NB4 (cell line): ENCODE data around the gene ANKRD13D.

ENCODE experiments used
- DNase-seq: peaks from one replicate; pipeline ENCODE4 v3.0.0; 2010; ENCODE audit warnings: low read depth
- H3K4me3 ChIP-seq: one replicate; pipeline ENCODE4 v1.5.1; 2011; ENCODE audit warnings: mild to moderate bottlenecking, low read depth, low read length, moderate library complexity
- MYC ChIP-seq: IDR thresholded peaks from 2 replicates; pipeline ENCODE4 v1.6.1; 2011; ENCODE audit warnings: low read depth, low read length
- POLR2A ChIP-seq: IDR thresholded peaks from 2 replicates; pipeline ENCODE4 v1.6.1; 2011; ENCODE audit warnings: mild to moderate bottlenecking; ENCODE audit not compliant: insufficient read length; ENCODE audit errors: extremely low read depth
- TF ChIP-seq, protein P1 (sequence below): IDR thresholded peaks from 2 replicates; pipeline ENCODE4 v1.6.1; 2011; ENCODE audit warnings: low read depth, low read length
- TF ChIP-seq, protein P2 (sequence below): IDR thresholded peaks from one replicate; pipeline ENCODE4 v1.5.1; 2012; ENCODE audit warnings: low read depth, low read length

Gene ANKRD13D

DNA sequence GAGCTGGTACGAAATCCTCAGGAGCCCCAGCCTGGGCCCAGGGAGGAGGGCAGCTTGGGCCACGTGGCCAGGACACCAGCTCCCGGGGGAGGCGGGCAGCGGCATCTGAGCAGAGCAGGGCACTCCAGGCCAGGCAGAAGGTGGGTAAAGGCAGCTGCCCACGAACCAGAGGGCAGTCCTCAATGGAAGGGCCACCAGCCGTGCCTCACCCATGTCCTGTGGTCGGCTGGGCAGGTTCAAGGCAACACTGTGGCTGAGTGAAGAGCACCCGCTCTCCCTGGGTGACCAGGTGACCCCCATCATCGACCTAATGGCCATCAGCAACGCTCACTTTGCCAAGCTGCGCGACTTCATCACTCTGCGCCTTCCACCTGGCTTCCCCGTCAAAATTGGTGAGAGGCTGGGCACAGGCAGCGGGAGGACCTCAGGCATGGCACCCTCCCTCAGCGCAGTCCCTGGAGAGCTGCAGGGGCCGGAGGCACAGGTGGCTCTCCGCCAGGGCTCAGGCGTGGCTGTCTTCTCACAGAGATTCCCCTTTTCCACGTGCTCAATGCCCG is 11.7 kb downstream of the ANKRD13D start:
- H3K4me3 ChIP-seq: no peak overlapping the region
- peak; percentile 8 for DNase-seq
- TF ChIP-seq, protein P1, sequence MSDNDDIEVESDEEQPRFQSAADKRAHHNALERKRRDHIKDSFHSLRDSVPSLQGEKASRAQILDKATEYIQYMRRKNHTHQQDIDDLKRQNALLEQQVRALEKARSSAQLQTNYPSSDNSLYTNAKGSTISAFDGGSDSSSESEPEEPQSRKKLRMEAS: no peak
- TF ChIP-seq POLR2A (no peak), MYC (no peak)
- TF ChIP-seq, protein P2, sequence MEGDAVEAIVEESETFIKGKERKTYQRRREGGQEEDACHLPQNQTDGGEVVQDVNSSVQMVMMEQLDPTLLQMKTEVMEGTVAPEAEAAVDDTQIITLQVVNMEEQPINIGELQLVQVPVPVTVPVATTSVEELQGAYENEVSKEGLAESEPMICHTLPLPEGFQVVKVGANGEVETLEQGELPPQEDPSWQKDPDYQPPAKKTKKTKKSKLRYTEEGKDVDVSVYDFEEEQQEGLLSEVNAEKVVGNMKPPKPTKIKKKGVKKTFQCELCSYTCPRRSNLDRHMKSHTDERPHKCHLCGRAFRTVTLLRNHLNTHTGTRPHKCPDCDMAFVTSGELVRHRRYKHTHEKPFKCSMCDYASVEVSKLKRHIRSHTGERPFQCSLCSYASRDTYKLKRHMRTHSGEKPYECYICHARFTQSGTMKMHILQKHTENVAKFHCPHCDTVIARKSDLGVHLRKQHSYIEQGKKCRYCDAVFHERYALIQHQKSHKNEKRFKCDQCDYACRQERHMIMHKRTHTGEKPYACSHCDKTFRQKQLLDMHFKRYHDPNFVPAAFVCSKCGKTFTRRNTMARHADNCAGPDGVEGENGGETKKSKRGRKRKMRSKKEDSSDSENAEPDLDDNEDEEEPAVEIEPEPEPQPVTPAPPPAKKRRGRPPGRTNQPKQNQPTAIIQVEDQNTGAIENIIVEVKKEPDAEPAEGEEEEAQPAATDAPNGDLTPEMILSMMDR: no peak

DNA sequence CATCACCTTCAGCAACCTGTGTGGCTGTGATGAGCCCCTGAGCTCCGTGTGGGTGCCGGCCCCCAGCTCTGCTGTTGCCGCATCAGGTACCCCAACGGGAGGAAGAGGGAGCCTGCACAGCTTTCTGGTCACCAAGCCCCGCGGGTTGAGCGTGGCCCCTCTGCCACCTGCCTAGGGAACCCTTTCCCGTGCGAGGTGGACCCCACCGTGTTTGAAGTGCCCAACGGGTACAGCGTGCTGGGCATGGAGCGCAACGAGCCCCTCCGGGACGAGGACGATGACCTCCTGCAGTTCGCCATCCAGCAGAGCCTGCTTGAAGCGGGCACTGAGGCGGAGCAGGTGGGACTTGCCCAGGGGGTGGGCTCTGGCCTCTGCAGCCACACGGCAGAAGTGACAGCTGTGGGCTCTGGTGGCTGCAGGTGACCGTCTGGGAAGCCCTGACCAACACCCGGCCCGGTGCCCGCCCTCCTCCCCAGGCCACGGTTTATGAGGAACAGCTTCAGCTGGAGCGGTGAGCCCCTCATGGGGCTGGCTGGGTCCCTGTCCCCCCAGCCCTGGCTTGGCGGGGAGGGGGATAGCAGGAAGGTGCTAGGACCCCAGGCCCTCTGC is 12.3 kb downstream of the ANKRD13D start:
- TF ChIP-seq, protein P1: no peak
- TF ChIP-seq POLR2A: peak; percentile 14
- TF ChIP-seq, protein P2: no peak
- no peak for TF ChIP-seq MYC
- DNase-seq: peak; percentile 12

DNA sequence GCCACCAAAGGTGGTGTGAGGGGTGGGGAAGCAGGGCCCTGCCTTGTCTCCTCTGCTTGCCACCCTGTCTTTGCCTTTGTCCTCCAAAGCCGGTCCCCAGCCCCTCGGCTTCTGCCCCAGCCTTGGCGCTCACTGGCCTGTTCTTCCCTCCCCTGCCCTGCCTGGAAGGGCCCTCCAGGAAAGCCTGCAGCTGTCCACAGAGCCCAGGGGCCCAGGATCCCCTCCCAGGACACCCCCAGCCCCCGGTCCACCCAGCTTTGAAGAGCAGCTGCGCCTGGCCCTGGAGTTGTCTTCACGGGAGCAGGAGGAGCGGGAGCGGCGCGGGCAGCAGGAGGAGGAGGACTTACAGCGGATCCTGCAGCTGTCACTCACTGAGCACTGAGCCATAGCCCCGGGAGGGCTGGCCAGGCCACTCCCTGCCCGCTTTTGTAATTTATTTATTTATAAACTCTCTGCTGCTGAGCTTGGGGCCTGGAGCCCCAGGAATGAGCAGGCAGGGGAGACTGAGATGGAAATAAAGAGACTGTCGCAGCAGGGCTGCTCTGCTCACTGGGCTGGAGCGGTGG is 12.9 kb downstream of the ANKRD13D start:
- DNase-seq: peak; percentile 43
- no peak overlapping the region for H3K4me3 ChIP-seq
- TF ChIP-seq, protein P1: 0 out of 2 replicates have a peak, but pooled peaks have one; percentile 18
- TF ChIP-seq, protein P2: no peak
- peak; percentile 7 for TF ChIP-seq POLR2A
- no peak for TF ChIP-seq MYC

More for the DNA sequence above, 12.3 kb downstream of the ANKRD13D start:
- no peak overlapping the region for H3K4me3 ChIP-seq

DNA sequence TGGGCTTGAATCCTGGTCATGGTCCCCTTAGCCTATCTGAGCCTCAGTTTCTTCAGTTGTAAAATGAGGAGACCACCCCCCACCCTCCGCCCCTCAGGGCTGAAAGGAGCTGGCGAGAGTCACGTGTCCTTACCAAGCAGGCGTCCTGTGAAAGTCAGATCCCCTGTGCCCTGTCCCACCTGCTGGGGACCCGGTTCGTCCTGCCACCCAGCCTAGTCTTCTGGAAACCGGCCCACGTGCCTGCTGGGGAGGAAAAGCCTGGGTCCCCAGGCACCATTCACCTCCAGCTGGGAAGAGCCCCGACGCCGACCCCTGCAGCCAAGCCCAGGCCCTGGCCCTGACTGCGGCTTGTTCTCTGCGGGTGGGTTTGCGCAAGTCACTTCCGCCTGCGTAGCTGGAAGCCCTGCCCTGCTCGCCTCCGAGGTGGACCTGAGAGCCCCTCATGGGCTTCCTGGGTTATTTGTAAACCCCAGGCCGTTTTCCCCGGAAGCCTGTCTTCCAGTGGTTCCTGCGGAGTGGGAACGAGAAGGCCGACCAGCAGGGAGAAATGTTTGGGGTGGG is 13.5 kb downstream of the ANKRD13D start:
- TF ChIP-seq POLR2A: peak; percentile 48
- TF ChIP-seq, protein P2: no peak
- TF ChIP-seq MYC: peak; percentile 64
- TF ChIP-seq, protein P1: peak; percentile 84
- H3K4me3 ChIP-seq: no peak overlapping the region
- DNase-seq: peak; percentile 72

DNA sequence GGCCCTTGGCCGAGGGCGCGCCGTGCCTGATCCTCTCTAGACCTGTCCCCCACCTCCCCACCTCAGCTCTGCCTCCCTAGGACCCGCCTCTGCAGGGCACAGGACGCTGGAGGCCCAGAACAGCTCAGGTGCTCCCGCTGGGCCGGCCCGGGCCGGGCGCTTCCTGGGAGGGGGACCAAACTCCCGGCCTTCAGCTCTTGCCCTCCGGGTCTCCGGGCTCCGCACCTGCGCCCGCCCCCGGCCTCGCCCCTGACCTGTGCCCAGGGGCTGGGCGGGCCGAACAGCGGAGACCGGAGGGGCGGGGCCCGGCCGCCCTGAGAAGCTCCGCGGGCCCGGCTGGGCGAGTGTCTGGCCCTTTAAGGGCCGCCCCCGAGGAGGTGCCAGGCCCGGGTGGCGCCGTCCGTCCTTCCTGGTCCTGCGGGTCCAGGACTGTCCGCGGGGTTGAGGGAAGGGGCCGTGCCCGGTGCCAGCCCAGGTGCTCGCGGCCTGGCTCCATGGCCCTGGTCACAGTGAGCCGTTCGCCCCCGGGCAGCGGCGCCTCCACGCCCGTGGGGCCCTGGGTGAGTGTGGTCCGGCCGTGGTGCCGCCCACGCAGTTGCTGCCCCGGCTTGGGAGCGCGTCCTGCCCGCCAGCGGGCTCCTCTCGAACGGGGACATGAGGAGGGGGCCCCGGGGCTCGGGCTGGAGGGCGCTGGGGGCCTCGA is 14.2 kb downstream of the ANKRD13D start, which contains the start of gene SSH3:
TSS of gene SSH3 (plus strand) at position 399 of the 703 bp plus-strand sequence. CDS start at position 495, 96 bp downstream.
- H3K4me3 ChIP-seq: no peak within 1 kb of the TSS
- no peak for TF ChIP-seq MYC
- TF ChIP-seq, protein P2: no peak
- TF ChIP-seq, protein P1: no peak
- TF ChIP-seq POLR2A: no peak
- peak; percentile 25 for DNase-seq
